ENCODE data around the gene TMEM128. TPM values are rescaled to one million over a fixed set of nuclear protein-coding genes. Genes with fewer than 3 reads are reported as not detected.
A peak's percentile ranks its signal among the peaks of the same experiment; 100 is the strongest.

TMEM128 gene
- total and polyA plus RNA-seq, 2 of the 13 experiments (the other 11 are each of a cell fraction or from before 2014, with no cell fraction given) = 19.4 to 27.9 TPM

DNA sequence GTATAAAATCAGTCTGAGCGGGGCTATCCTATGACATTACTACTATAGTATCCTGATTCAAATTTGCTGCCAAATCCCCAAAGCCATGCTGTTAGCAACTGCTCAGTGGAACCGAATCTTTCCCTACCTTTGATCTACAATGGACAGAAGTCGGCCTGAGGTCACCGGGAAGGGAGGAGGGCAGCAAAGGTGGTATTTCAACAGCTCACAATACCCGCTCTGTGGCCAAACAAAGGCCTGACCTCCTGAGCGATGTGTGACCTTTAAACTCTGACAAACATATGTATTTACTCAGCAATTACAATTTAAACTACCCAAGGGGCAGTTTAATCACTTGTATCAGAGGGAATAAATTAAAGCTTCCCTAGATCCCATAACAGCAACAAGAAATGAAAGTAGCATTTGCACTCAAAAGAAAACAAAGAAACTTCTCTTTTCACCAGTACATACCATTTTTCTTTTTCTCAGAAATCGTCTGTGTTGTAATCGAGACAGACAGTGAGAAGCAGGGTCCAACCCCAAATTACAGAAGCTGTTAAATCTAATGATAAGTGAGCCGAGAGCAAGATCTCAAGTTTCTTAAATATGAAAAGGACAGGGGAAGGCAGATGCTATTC is 11.6 kb upstream of the TMEM128 start (continued):
- TF ChIP-seq, protein P1, sequence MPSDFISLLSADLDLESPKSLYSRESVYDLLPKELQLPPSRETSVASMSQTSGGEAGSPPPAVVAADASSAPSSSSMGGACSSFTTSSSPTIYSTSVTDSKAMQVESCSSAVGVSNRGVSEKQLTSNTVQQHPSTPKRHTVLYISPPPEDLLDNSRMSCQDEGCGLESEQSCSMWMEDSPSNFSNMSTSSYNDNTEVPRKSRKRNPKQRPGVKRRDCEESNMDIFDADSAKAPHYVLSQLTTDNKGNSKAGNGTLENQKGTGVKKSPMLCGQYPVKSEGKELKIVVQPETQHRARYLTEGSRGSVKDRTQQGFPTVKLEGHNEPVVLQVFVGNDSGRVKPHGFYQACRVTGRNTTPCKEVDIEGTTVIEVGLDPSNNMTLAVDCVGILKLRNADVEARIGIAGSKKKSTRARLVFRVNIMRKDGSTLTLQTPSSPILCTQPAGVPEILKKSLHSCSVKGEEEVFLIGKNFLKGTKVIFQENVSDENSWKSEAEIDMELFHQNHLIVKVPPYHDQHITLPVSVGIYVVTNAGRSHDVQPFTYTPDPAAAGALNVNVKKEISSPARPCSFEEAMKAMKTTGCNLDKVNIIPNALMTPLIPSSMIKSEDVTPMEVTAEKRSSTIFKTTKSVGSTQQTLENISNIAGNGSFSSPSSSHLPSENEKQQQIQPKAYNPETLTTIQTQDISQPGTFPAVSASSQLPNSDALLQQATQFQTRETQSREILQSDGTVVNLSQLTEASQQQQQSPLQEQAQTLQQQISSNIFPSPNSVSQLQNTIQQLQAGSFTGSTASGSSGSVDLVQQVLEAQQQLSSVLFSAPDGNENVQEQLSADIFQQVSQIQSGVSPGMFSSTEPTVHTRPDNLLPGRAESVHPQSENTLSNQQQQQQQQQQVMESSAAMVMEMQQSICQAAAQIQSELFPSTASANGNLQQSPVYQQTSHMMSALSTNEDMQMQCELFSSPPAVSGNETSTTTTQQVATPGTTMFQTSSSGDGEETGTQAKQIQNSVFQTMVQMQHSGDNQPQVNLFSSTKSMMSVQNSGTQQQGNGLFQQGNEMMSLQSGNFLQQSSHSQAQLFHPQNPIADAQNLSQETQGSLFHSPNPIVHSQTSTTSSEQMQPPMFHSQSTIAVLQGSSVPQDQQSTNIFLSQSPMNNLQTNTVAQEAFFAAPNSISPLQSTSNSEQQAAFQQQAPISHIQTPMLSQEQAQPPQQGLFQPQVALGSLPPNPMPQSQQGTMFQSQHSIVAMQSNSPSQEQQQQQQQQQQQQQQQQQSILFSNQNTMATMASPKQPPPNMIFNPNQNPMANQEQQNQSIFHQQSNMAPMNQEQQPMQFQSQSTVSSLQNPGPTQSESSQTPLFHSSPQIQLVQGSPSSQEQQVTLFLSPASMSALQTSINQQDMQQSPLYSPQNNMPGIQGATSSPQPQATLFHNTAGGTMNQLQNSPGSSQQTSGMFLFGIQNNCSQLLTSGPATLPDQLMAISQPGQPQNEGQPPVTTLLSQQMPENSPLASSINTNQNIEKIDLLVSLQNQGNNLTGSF (CRISPR knock-in tag; IDR thresholded peaks at IDR 0.05) = no peak
- TF ChIP-seq, protein P2, sequence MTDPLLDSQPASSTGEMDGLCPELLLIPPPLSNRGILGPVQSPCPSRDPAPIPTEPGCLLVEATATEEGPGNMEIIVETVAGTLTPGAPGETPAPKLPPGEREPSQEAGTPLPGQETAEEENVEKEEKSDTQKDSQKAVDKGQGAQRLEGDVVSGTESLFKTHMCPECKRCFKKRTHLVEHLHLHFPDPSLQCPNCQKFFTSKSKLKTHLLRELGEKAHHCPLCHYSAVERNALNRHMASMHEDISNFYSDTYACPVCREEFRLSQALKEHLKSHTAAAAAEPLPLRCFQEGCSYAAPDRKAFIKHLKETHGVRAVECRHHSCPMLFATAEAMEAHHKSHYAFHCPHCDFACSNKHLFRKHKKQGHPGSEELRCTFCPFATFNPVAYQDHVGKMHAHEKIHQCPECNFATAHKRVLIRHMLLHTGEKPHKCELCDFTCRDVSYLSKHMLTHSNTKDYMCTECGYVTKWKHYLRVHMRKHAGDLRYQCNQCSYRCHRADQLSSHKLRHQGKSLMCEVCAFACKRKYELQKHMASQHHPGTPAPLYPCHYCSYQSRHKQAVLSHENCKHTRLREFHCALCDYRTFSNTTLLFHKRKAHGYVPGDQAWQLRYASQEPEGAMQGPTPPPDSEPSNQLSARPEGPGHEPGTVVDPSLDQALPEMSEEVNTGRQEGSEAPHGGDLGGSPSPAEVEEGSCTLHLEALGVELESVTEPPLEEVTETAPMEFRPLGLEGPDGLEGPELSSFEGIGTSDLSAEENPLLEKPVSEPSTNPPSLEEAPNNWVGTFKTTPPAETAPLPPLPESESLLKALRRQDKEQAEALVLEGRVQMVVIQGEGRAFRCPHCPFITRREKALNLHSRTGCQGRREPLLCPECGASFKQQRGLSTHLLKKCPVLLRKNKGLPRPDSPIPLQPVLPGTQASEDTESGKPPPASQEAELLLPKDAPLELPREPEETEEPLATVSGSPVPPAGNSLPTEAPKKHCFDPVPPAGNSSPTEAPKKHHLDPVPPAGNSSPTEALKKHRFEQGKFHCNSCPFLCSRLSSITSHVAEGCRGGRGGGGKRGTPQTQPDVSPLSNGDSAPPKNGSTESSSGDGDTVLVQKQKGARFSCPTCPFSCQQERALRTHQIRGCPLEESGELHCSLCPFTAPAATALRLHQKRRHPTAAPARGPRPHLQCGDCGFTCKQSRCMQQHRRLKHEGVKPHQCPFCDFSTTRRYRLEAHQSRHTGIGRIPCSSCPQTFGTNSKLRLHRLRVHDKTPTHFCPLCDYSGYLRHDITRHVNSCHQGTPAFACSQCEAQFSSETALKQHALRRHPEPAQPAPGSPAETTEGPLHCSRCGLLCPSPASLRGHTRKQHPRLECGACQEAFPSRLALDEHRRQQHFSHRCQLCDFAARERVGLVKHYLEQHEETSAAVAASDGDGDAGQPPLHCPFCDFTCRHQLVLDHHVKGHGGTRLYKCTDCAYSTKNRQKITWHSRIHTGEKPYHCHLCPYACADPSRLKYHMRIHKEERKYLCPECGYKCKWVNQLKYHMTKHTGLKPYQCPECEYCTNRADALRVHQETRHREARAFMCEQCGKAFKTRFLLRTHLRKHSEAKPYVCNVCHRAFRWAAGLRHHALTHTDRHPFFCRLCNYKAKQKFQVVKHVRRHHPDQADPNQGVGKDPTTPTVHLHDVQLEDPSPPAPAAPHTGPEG (CRISPR knock-in tag; IDR thresholded peaks at IDR 0.05) = no peak
- TF ChIP-seq ZNF484 (CRISPR knock-in tag; IDR thresholded peaks at IDR 0.05; ENCODE audit: borderline replicate concordance, low read depth) = no peak
- TF ChIP-seq ZBTB21 (CRISPR knock-in tag; IDR thresholded peaks at IDR 0.05) = no peak
- TF ChIP-seq, protein P3, sequence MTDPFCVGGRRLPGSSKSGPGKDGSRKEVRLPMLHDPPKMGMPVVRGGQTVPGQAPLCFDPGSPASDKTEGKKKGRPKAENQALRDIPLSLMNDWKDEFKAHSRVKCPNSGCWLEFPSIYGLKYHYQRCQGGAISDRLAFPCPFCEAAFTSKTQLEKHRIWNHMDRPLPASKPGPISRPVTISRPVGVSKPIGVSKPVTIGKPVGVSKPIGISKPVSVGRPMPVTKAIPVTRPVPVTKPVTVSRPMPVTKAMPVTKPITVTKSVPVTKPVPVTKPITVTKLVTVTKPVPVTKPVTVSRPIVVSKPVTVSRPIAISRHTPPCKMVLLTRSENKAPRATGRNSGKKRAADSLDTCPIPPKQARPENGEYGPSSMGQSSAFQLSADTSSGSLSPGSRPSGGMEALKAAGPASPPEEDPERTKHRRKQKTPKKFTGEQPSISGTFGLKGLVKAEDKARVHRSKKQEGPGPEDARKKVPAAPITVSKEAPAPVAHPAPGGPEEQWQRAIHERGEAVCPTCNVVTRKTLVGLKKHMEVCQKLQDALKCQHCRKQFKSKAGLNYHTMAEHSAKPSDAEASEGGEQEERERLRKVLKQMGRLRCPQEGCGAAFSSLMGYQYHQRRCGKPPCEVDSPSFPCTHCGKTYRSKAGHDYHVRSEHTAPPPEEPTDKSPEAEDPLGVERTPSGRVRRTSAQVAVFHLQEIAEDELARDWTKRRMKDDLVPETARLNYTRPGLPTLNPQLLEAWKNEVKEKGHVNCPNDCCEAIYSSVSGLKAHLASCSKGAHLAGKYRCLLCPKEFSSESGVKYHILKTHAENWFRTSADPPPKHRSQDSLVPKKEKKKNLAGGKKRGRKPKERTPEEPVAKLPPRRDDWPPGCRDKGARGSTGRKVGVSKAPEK (CRISPR knock-in tag; IDR thresholded peaks at IDR 0.05; ENCODE audit: borderline replicate concordance) = no peak
- TF ChIP-seq ZIK1 (CRISPR knock-in tag; IDR thresholded peaks at IDR 0.05; ENCODE audit: borderline replicate concordance, low read depth) = no peak
- no peak for TF ChIP-seq MTF2 (CRISPR knock-in tag; IDR thresholded peaks at IDR 0.05; ENCODE audit: borderline replicate concordance)
- TF ChIP-seq SRY (CRISPR knock-in tag; IDR thresholded peaks at IDR 0.05) = no peak
- TF ChIP-seq, protein P4, sequence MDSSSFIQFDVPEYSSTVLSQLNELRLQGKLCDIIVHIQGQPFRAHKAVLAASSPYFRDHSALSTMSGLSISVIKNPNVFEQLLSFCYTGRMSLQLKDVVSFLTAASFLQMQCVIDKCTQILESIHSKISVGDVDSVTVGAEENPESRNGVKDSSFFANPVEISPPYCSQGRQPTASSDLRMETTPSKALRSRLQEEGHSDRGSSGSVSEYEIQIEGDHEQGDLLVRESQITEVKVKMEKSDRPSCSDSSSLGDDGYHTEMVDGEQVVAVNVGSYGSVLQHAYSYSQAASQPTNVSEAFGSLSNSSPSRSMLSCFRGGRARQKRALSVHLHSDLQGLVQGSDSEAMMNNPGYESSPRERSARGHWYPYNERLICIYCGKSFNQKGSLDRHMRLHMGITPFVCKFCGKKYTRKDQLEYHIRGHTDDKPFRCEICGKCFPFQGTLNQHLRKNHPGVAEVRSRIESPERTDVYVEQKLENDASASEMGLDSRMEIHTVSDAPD (CRISPR knock-in tag; IDR thresholded peaks at IDR 0.05) = peak; percentile 18; the same call in 1 of the 2 replicates
- TF ChIP-seq, protein P5, sequence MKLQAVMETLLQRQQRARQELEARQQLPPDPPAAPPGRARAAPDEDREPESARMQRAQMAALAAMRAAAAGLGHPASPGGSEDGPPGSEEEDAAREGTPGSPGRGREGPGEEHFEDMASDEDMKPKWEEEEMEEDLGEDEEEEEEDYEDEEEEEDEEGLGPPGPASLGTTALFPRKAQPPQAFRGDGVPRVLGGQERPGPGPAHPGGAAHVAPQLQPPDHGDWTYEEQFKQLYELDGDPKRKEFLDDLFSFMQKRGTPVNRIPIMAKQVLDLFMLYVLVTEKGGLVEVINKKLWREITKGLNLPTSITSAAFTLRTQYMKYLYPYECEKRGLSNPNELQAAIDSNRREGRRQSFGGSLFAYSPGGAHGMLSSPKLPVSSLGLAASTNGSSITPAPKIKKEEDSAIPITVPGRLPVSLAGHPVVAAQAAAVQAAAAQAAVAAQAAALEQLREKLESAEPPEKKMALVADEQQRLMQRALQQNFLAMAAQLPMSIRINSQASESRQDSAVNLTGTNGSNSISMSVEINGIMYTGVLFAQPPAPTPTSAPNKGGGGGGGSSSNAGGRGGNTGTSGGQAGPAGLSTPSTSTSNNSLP (IDR thresholded peaks at IDR 0.05; ENCODE audit: low read depth, low read length) = peak; percentile 89
- TF ChIP-seq ZNF160 (CRISPR knock-in tag; IDR thresholded peaks at IDR 0.05) = no peak

All from HepG2 (cell line).